NCI-H2029 treated with DMSO at 0.1 percent for 48 hours (cell line): ENCODE measurements around the gene RTN3.
"Not testable (repeated sequence)": the region's sequence is repeated elsewhere in the genome, so short reads cannot be mapped to it uniquely, and the experiment has no call there.

Experiments
- DNase-seq: peaks from one replicate; lab custom pipeline; 2025; lab: John Stamatoyannopoulos, UW

Gene RTN3

DNA sequence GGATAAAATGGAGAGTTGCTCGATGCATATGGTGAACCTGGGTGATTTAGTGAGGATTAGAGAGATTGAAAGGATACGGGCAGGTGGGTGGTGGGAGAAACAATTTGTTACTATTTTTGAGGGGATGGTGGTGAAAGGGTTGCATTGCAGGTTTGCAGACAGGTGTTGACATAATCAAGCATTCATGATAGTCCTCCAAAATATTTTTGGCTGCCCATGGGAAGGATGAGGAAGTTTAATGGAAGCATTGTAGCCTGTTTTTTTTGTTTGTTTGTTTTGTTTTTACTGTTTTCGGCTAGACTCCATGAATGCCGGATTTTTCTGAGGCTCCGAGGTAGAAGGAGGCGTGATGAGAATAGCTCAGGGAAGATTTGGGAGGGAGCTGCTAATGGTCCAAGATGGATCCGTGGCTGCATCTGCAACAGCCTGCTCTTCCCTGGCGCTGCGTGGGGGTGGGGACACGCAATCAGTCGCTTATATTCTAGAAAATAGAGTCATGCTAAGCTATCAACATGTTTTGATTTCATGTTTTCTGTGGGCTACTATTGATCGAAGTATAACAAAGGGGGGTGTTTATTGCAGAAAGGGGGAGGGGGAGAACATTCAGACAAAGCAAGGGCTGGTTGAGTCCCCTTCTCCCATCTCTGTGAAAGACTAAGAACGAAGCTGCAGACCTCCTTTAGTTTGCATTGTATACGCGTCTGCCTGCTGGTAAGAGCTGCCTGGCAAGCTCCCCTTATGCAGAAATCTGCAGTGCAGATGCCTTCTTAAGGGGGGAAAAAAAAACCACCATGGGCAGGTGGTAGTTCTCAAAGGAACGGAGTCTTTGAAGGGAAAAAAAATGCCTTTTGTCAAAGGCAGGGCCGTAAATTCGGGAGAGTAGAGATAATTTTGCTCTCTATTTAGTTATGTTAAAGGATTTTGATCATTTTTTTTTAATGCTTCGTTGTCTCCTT, 1.0 kb downstream of the RTN3 start:
- no peak for DNase-seq

DNA sequence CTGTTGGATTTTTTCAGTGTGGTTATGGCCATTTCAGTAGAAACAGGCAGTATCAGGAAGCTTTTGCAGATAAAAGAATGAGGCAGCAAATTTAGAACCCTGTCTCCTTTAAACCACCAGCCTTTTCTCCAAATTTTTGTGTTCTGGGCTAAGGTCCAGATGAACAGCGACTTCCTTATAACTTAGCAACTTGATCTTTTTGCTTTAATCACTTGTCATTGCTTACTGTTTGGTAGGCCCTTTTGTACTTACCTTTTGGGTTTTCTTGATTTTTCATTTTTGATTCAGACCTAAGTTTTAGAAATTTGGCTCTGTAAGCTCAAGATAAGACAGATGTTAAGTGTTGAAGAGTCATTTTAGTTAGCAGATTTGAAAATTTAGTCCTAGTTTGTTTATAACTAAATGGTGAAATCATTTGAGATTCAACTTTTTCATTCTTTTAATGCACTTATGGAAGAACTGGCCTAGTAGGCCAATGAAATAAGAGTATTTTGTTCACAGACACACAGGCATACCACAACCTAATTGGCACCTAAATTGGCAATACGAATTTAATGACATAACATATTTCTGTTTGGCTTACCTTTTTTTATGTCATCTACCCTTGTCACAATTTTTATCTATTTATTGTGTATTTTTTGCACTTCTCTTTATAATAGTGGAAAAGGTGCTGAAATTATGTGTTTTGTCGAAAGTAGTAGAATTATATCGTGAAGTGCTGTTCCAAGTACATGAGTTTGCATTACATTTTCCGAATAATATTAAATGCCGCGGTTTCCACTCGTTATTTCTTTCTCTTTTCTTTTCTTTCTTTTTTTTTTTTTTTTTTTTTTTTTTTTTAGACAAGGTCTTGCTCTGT, 2.1 kb downstream of the RTN3 start:
- DNase-seq: no peak

DNA sequence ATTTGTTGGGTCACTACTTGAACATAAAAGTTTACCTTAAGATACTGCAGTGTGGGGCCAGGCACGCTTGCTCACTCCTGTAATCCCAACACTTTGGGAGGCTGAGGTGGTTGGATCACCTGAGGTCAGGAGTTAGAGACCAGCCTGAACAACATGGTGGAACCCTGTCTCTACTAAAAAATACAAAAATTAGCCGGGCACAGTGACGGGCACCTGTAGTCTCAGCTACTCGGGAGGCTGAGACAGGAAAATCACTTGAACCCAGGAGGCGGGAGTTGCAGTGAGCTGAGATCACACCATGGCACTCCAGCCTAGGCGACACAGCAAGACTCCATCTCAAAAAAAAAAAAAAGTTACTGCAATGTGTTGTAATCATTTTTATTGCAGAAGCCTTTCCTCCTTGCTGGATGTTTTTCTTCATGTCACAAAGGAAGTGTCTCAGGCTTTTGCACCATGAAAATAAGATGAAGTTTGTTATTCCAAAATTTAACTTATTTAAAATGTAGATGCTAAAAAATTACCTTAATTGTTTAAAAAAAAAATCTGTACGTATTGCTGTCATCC, 3.9 kb downstream of the RTN3 start:
- not testable (repeated sequence) for DNase-seq

DNA sequence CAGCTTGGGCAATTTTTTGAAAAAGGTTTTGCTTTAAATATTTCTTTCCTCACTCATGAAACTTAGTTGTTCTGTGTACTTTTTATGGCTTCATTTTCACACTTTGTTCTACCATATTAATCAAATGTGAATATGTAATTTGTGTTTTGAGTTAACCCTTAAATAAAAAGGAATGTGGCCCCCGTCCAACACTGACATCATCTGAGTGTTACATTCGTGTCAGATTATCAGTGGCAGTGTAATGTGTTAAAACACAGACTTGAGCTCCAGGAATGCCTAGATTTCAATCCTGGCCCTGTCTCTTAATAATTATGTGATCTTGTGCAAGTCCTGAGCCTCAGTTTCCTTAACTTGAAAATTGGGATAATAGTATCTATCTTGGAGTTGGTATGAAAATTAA, 5.6 kb downstream of the RTN3 start:
- no peak for DNase-seq

DNA sequence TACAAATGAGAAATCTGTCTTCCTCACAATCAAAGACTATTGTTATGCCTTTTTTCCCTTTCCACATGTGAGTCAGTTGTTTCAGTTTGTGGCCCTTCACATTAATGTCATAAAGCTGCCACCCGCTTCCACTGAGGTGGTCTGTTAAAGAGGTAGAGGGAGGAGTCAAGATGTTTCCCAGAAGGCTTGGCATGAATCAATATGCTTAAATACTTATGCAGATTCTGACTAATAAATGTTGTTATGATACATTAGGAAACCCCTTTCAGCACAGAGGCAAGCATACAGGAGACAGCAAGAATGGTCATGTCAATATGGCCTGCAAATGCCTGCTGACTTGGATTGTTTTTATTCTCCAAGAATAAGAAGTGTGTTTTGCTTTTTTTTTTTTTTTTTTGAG, 6.5 kb downstream of the RTN3 start:
- no peak for DNase-seq

DNA sequence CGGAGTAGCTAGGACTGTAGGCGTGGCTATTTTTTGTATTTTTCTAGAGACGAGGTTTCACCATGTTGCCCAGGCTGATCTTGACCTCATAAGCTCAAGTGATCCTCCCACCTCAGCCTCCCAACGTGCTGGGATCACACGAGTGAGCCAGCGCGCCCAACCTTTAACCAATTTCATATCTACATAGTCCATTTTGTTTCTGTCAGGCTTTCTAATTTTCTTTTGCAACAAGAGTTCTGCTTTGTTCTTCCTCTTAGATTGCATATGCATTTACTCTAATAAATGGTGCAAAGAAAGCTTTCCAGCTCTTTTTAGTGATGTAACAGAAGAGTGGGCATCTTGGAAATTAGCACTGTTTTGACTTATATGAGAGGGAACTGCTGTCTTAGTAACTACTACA, 13.3 kb downstream of the RTN3 start:
- no peak for DNase-seq

DNA sequence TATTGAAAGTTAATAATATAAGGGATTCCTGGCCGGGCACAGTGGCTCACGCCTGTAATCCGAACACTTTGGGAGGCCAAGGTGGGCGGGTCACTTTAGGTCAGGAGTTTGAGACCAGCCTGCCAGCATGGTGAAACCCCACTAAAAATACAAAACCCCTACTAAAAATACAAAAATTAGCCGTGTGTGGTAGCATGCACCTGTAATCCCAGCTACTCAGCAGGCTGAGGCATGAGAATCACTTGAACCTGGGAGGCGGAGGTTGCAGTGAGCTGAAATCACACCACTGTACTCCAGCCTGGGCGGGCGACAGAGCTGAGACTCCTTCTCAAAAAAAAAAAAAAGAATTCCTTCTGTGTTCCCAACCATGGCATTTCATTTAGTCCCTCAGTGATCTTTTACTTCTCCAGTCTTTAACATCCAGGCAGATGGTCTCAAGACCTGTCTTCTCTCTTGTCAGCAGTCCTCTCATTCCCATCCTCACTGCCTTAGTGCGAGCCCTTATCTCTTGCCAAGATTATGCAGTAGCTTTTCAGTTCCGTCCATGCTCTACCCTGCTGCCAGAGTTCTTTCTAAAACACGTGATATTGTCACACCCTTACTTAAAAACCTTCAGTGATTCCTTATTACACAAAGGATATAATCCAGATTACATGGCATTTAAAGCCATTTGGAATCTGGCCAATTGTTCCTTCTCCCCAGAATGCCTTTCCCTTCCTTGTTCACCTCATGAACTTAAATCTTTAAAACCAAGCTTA, 17.9 kb downstream of the RTN3 start:
- DNase-seq: no peak

DNA sequence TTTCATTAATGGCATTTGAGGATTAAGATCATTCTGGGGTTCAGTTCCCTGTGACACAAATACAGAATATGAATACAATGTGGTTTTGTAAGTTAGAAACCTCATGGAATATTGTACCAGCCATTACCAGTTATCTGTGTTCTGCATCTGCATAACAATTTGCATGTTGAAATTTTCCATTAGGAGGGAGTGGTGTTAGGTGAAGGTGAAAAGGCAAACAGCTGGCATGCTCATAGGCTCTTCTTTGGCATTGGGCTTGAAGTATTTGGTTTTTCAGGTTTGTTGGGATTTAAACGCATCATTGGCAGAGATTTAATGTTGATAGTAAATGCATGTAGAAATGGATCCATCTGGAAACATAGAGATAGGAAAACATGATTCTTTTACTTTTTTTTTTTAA, 18.6 kb downstream of the RTN3 start:
- no peak for DNase-seq

DNA sequence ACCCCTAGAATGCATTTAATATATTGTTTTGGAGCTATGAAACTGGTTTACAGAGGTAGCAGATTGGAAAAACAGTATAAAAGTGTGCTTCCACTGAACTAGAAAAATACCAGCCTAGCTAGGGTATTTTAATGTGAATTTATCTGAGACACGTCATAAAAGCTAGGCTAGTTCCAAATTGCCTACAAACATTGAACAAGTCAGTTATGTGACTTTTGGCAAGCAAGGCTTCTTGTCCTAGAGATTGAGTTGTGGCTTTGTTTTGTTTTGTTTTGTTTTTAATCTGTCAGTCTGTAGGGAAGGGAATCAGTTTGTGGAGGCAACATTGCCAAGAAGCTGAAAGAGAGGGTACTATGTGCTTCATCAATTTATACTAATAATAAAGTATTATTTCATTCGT, 24.2 kb downstream of the RTN3 start:
- DNase-seq: no peak

DNA sequence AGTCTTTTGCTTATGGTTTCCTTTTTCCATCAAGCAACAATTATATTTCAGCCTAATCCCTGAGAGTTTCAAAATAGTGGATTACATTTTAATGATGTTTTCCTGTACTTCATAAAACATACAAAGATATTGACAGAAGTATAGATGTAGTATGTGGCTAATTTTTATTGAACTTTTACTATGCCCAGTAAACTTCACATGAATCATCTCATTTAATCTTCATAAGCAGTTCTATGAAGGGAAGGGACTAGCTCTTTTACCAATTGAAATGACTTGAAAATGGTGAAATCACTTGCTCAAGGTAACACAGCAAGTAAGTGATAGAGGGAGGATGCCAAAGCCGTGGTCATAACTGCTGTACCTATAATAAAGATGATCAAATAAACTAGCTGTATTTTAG, 27.5 kb downstream of the RTN3 start:
- no peak for DNase-seq

DNA sequence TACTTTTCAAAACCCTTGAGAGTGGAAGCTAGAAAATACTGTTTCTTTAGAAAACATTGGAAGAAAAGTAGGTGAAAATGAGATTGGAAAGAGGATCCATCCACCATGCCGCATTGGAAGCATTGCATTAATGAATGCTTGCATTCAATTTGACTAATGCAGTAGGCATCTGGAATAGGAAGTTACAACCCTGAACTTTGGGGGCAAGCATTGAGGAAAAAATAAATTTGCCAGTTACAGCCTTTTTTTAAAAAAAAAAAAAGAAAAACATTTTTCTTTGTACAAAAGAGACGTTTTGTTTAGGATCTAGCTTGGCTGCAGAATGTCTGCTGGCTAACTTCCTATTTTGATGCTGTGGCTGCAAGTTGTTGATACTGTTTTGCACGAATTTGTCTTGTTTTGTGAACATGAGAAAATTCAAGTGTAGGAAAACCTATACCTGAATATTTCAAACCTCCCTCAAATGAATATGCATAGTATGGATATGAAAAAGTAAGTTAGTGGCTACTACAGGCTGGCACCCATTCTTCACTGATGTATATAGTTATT, 28.1 kb downstream of the RTN3 start:
- no peak for DNase-seq

DNA sequence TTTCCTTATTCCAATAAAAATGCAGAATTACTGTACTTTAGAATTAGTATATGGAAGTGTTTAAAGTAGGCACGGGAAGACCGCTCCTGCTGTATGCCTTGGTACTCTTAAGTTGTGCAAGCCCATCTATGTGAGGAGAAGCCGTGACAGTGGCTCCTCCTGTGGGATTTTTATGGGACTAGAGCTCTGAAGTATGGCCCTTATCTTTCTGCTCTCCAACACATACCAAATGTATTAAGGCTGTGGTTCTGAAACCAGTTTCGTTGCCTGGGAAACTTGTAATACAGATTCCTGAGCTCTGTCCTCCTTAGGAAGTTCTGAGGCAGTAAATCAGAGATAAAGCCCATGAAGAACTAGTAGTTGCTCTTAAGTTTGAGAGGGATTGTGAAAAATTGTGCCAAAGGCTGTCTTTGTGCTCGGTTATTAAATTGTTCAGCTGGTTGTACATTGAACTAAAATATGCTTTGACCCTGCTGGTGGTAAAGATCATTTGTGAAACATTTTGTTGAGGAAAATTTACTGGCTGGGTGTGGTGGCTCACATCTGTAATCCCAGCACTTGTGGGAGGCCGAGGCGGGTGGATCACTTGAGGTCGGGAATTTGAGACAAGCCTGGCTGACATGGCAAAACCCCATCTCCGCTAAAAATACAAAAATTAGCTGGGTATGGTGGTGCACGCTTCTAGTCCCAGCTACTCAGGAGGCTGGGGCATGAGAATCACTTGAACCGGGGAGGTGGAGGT, 29.3 kb downstream of the RTN3 start:
- no peak for DNase-seq

DNA sequence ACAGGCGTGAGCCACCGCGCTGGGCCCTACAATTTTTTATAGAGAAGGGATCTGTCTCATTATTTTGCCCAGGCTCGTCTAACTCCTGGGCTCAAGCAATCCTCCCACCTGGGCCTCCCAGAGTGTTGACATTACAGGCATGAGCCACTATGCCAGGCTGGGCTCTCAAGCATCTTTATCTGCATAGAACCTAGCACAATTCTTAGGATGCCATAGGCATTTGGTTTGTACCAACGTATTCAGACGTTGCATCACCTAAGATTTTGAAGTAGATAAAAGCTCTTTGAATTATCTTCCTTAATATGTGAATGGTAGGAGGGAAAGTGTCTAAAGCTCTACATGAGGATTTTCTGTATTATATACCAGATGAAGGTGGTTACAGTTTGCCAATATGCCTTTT, 30.5 kb downstream of the RTN3 start:
- no peak for DNase-seq

DNA sequence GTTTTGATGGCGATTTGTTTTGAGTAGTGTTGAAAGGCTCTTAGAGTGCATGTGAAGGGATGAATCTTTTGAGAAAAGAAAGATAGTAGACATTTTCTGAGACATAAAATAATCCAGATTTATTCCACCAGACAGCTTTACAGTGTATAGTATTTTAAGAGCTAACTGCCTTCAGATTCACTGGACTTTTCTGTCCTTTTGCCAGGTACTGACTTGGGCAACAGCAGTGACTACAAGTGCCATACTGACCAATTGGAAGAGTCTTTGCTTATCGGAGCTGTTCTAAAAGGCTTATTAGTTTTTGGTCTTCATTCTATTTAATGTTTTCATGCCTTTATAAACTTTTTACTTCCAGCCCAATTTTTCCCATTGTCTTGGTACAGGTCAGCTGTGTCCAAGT, 32.5 kb downstream of the RTN3 start:
- DNase-seq: no peak

DNA sequence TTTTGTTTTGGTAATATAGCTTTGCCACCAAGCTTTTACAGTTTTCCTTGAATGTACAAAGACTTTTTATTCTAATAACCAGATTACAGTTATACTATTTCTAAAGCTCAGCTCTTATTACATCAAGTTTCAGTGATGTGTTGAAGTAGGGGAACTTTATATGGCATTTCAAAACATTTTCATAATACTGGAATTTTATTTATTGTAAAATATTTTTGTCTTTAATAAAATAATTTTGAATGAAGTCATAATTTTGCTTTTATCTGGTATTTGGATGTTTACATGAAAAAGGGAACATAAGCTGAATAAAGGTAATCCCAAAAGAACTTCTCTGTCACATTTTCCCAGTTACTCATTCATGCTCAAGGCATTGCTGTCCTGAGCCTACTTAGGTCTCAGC, 34.7 kb downstream of the RTN3 start:
- no peak for DNase-seq

DNA sequence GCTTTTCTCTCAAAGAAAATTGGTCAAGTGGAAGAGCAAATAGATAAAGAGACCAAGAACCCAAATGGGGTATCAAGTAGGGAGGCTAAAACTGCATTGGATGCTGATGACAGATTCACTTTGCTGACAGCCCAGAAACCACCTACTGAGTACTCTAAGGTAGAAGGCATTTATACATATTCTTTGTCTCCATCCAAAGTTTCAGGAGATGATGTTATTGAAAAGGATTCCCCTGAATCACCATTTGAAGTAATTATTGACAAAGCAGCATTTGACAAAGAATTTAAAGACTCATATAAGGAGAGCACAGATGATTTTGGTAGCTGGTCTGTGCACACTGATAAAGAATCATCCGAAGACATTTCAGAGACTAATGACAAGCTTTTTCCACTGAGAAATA, 37.7 kb downstream of the RTN3 start:
- no peak for DNase-seq

DNA sequence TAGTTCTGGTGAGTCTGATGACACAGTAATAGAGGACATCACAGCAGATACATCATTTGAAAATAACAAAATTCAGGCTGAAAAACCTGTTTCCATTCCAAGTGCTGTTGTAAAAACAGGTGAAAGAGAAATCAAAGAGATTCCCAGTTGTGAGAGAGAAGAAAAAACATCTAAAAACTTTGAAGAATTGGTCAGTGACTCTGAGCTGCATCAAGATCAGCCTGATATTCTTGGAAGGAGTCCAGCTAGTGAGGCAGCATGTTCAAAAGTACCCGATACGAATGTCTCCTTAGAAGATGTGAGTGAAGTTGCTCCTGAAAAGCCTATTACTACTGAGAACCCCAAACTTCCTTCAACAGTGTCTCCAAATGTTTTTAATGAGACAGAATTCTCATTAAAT, 38.7 kb downstream of the RTN3 start:
- DNase-seq: no peak

DNA sequence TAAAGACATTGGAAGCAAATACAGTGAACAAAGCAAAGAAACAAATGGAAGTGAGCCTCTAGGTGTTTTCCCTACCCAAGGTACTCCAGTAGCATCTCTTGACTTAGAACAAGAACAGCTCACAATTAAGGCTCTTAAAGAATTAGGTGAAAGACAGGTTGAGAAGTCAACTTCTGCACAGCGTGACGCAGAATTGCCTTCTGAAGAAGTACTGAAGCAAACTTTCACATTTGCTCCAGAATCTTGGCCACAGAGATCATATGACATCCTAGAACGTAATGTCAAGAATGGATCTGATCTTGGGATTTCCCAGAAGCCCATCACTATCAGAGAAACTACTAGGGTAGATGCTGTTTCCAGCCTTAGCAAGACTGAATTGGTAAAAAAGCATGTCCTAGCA, 39.3 kb downstream of the RTN3 start:
- DNase-seq: no peak

DNA sequence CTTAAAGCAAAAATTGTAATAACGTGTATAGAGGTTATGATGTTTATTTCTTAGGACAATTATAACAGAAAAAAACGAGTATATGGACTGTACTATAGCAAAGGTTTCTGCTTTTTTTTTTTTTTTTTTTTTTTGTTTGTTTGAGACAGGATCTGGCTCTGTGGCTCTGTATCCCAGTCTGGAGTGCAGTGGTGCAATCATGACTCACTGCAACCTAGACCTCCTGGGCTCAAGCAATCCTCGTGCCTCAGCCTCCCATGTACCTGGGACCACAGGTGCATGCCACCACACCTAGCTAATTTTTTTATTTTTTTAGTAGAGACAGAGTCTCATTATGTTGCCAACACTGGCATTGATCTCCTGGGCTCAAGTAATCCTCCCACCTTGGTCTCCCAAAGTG, 48.0 kb downstream of the RTN3 start:
- DNase-seq: no peak

DNA sequence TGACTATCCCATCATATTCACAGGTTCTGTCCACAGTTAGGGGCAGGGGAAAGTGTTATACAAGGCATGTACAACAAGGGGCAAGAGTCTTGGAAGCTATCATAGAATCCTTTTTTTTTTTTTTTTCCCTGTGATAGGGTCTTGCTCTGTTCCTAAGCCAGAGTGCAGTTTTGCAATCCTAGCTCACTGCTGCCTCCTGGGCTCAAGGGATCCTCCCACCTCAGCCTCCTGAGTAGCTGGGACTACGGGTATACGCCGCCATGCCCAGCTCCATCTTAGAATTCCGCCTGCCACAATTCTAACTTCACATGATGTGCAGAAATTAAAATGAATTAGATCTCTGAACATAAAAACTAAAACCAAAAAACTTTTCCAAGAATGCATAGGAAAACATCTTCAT, 55.6 kb downstream of the RTN3 start:
- DNase-seq: no peak

DNA sequence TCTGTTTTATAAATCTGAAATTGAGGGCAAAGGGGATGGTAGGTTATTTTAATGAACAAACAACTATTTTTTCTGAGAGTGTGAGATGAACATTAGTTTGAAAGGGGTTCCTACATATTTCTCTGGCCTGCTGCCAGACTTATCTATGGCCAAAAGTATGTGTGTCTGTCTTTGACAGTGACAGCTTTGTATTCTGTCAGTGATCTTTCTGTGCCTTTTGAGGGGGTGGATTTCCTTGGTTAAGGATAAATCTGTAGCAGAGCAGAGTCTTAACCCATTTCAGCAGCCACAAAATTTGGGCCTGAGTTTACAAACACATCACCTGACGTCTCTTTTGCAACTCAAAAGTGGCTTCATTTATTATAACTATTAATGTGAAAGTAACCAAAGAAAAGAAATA, 56.4 kb downstream of the RTN3 start:
- no peak for DNase-seq
